Stimulated activated CD4-positive, alpha-beta T cell treated with anti-CD3 and anti-CD28 coated beads, Interleukin-2, amount 100 ng/mL, for 24 hours (primary cell): Measurements from ENCODE around the gene DGCR6.
"Not testable (repeated sequence)": the region's sequence is repeated elsewhere in the genome, so short reads cannot be mapped to it uniquely, and the experiment has no call there.

Experiments
- DNase-seq, 2 donors: peaks; one replicate each; pipeline ENCODE4 v3.0.0-alpha.2; 2020

DGCR6 gene

GRCh38 chr22:18905540-18906409 is at the start of gene DGCR6:
DGCR6 (plus strand) TSS chr22:18906320; CDS start chr22:18906375, 55 bp downstream.
- DNase-seq, result no peak

- DNase-seq, result not testable (repeated sequence)
These were observed 46.8 kb upstream of the DGCR6 start for GRCh38 chr22:18859314-18859713.

GRCh38 chr22:18881260-18881659 is 24.9 kb upstream of the DGCR6 start:
- peak in 1 of 2 donors; percentile 54 for DNase-seq

- not testable (repeated sequence) for DNase-seq
These were observed 21.7 kb upstream of the DGCR6 start for GRCh38 chr22:18884465-18884864.

GRCh38 chr22:18888115-18888514 is 18.0 kb upstream of the DGCR6 start:
- no peak for DNase-seq

- not testable (repeated sequence) for DNase-seq
These were observed 15.5 kb upstream of the DGCR6 start for GRCh38 chr22:18890510-18891192.

- not testable (repeated sequence) for DNase-seq
These were observed 12.3 kb upstream of the DGCR6 start for GRCh38 chr22:18893775-18894174.

- DNase-seq, result peak in 1 of 2 donors; percentile 32
These were observed 10.0 kb upstream of the DGCR6 start for GRCh38 chr22:18896037-18896657.

GRCh38 chr22:18906410-18906745 is 258 bp downstream of the DGCR6 start:
- DNase-seq, result not testable (repeated sequence)

- DNase-seq, result peak in 1 of 2 donors; percentile 0
These were observed 776 bp downstream of the DGCR6 start for GRCh38 chr22:18906896-18907295.

GRCh38 chr22:18909556-18909955 is 3.4 kb downstream of the DGCR6 start:
- DNase-seq, result no peak

- not testable (repeated sequence) for DNase-seq
These were observed 5.4 kb downstream of the DGCR6 start for GRCh38 chr22:18911535-18911934.

GRCh38 chr22:18912264-18912946 is 6.3 kb downstream of the DGCR6 start:
- not testable (repeated sequence) for DNase-seq

GRCh38 chr22:18914558-18914957 is 8.4 kb downstream of the DGCR6 start:
- DNase-seq, result not testable (repeated sequence)

GRCh38 chr22:18915550-18915949 is 9.4 kb downstream of the DGCR6 start:
- DNase-seq, result not testable (repeated sequence)

GRCh38 chr22:18917818-18918217 is 11.7 kb downstream of the DGCR6 start:
- not testable (repeated sequence) for DNase-seq

GRCh38 chr22:18920257-18920902 is 14.3 kb downstream of the DGCR6 start:
- not testable (repeated sequence) for DNase-seq

GRCh38 chr22:18925368-18926064 is 19.4 kb downstream of the DGCR6 start:
- DNase-seq, result no peak

GRCh38 chr22:18927020-18927419 is 20.9 kb downstream of the DGCR6 start:
- DNase-seq, result no peak

- DNase-seq, result no peak
These were observed 21.5 kb downstream of the DGCR6 start for GRCh38 chr22:18927573-18927972.

- DNase-seq, result no peak
These were observed 23.3 kb downstream of the DGCR6 start for GRCh38 chr22:18929459-18929858.
